Measurements from ENCODE around the gene DENND4A.

DNA sequence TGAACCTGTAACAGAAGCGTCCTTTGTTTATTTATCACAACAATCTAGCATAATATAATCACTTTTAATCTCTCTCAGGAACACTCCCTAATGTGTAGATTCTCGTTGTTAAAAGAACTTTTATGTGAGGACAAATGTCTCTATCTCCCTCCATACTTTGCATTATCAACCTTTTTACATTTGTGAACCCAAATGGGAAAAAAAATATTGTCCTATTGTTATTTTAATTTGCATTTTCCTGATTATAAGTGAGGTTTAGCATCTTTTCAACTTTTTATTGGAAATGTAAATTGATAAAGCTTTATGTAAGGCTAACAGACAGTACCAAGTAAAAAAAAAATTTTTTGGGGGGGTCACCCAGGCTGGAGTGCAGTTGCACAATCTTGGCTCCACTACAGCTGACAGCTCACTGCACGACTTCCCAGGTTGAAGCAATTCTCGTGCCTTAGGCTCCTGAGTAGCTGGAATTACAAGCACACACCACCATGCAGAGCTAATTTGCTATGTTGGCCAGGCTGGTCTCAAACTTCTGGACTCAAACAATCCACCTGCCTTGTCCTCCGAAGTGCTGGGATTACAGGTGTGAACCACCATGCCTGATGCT is 33.0 kb upstream of the DENND4A start:
- TF ChIP-seq POLR2AphosphoS5 (IDR thresholded peaks at IDR 0.05): peak in 1 of 3 donors; percentile 35
- TF ChIP-seq, protein P1, sequence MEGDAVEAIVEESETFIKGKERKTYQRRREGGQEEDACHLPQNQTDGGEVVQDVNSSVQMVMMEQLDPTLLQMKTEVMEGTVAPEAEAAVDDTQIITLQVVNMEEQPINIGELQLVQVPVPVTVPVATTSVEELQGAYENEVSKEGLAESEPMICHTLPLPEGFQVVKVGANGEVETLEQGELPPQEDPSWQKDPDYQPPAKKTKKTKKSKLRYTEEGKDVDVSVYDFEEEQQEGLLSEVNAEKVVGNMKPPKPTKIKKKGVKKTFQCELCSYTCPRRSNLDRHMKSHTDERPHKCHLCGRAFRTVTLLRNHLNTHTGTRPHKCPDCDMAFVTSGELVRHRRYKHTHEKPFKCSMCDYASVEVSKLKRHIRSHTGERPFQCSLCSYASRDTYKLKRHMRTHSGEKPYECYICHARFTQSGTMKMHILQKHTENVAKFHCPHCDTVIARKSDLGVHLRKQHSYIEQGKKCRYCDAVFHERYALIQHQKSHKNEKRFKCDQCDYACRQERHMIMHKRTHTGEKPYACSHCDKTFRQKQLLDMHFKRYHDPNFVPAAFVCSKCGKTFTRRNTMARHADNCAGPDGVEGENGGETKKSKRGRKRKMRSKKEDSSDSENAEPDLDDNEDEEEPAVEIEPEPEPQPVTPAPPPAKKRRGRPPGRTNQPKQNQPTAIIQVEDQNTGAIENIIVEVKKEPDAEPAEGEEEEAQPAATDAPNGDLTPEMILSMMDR (IDR thresholded peaks at IDR 0.05): no peak
